PC-3 (cell line): ENCODE data around the gene HGD.

Source experiments
- EZH2 ChIP-seq: fragments of 300-600 bp; sonication (generic); IDR thresholded peaks from one replicate; pipeline ENCODE4 v1.6.1; 2017; ENCODE audit warnings: antibody characterized with exemption, mild to moderate bottlenecking, low read length; ENCODE audit not compliant: unreplicated experiment
- EZH2phosphoT487 ChIP-seq: fragments of 300-600 bp; sonication (generic); IDR thresholded peaks from 2 replicates; pipeline ENCODE4 v1.6.1; 2018; ENCODE audit warnings: mild to moderate bottlenecking, antibody characterized with exemption, low read length, borderline replicate concordance
- TF ChIP-seq, protein P1 (sequence below): fragments of 300-600 bp; sonication (generic); conservative IDR thresholded peaks from 2 replicates; pipeline ENCODE4 v1.5.1; 2017; ENCODE audit warnings: antibody characterized with exemption, low read depth, mild to moderate bottlenecking, low read length

GRCh38 chr3:120601554-120601953 lies 80.5 kb downstream of the HGD start:
- TF ChIP-seq, protein P1, sequence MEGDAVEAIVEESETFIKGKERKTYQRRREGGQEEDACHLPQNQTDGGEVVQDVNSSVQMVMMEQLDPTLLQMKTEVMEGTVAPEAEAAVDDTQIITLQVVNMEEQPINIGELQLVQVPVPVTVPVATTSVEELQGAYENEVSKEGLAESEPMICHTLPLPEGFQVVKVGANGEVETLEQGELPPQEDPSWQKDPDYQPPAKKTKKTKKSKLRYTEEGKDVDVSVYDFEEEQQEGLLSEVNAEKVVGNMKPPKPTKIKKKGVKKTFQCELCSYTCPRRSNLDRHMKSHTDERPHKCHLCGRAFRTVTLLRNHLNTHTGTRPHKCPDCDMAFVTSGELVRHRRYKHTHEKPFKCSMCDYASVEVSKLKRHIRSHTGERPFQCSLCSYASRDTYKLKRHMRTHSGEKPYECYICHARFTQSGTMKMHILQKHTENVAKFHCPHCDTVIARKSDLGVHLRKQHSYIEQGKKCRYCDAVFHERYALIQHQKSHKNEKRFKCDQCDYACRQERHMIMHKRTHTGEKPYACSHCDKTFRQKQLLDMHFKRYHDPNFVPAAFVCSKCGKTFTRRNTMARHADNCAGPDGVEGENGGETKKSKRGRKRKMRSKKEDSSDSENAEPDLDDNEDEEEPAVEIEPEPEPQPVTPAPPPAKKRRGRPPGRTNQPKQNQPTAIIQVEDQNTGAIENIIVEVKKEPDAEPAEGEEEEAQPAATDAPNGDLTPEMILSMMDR: no peak
- no peak for TF ChIP-seq EZH2phosphoT487
- TF ChIP-seq EZH2: no peak
